ENCODE measurements around the gene RPS16.
A peak's percentile ranks its signal among the peaks of the same experiment; 100 is the strongest.

RPS16 gene

GRCh38 chr19:39435499-39436349 lies at the start of gene RPS16 (continued):
- no peak for TF ChIP-seq ZNF658 (tag by site-specific recombination; IDR thresholded peaks at IDR 0.05)
- no peak for TF ChIP-seq ZNF26 (tag by site-specific recombination; IDR thresholded peaks at IDR 0.05)
- no peak for TF ChIP-seq ZNF140 (tag by site-specific recombination; IDR thresholded peaks at IDR 0.05)
- peak; percentile 87 for TF ChIP-seq ZNF24 (tag by site-specific recombination; IDR thresholded peaks at IDR 0.05)
- TF ChIP-seq ZSCAN23 (tag by site-specific recombination; IDR thresholded peaks at IDR 0.05): no peak
- no peak for TF ChIP-seq ZNF211 (tag by site-specific recombination; IDR thresholded peaks at IDR 0.05; ENCODE audit: low read depth)
- TF ChIP-seq ZNF621 (tag by site-specific recombination; IDR thresholded peaks at IDR 0.05): no peak
- no peak for TF ChIP-seq ZNF701 (tag by site-specific recombination; IDR thresholded peaks at IDR 0.05)
- TF ChIP-seq SP3 (tag by site-specific recombination; IDR thresholded peaks at IDR 0.05): peak; percentile 100
- TF ChIP-seq ZNF777 (tag by site-specific recombination; IDR thresholded peaks at IDR 0.05; ENCODE audit: borderline replicate concordance): peak; percentile 80; the same call in 1 of the 2 replicates
- TF ChIP-seq, protein P1, sequence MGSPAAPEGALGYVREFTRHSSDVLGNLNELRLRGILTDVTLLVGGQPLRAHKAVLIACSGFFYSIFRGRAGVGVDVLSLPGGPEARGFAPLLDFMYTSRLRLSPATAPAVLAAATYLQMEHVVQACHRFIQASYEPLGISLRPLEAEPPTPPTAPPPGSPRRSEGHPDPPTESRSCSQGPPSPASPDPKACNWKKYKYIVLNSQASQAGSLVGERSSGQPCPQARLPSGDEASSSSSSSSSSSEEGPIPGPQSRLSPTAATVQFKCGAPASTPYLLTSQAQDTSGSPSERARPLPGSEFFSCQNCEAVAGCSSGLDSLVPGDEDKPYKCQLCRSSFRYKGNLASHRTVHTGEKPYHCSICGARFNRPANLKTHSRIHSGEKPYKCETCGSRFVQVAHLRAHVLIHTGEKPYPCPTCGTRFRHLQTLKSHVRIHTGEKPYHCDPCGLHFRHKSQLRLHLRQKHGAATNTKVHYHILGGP (tag by site-specific recombination; IDR thresholded peaks at IDR 0.05): peak; percentile 67
- peak; percentile 67; the same call in 1 of the 2 replicates for TF ChIP-seq YY1 (tag by site-specific recombination; IDR thresholded peaks at IDR 0.05)
- no peak for TF ChIP-seq HOXC10 (CRISPR knock-in tag; IDR thresholded peaks at IDR 0.05)
- TF ChIP-seq ZNF18 (tag by site-specific recombination; IDR thresholded peaks at IDR 0.05): peak; percentile 42; the same call in 1 of the 2 replicates
- no peak for TF ChIP-seq ZNF324 (tag by site-specific recombination; IDR thresholded peaks at IDR 0.05)
- no peak for TF ChIP-seq ZNF23 (tag by site-specific recombination; IDR thresholded peaks at IDR 0.05; ENCODE audit: borderline replicate concordance)
- TF ChIP-seq ZNF341 (tag by site-specific recombination; IDR thresholded peaks at IDR 0.05; ENCODE audit: low read depth): peak; percentile 81
- no peak for TF ChIP-seq ZNF548 (tag by site-specific recombination; IDR thresholded peaks at IDR 0.05)
- TF ChIP-seq, protein P2, sequence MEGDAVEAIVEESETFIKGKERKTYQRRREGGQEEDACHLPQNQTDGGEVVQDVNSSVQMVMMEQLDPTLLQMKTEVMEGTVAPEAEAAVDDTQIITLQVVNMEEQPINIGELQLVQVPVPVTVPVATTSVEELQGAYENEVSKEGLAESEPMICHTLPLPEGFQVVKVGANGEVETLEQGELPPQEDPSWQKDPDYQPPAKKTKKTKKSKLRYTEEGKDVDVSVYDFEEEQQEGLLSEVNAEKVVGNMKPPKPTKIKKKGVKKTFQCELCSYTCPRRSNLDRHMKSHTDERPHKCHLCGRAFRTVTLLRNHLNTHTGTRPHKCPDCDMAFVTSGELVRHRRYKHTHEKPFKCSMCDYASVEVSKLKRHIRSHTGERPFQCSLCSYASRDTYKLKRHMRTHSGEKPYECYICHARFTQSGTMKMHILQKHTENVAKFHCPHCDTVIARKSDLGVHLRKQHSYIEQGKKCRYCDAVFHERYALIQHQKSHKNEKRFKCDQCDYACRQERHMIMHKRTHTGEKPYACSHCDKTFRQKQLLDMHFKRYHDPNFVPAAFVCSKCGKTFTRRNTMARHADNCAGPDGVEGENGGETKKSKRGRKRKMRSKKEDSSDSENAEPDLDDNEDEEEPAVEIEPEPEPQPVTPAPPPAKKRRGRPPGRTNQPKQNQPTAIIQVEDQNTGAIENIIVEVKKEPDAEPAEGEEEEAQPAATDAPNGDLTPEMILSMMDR (tag by site-specific recombination; IDR thresholded peaks at IDR 0.05): peak; percentile 70; the same call in 1 of the 2 replicates
- TF ChIP-seq ZNF544 (tag by site-specific recombination; IDR thresholded peaks at IDR 0.05): no peak
- peak; percentile 77 for TF ChIP-seq ZNF76 (tag by site-specific recombination; IDR thresholded peaks at IDR 0.05; ENCODE audit: borderline replicate concordance, low read depth)
- TF ChIP-seq ZEB2 (tag by site-specific recombination; IDR thresholded peaks at IDR 0.05): peak; percentile 88
- no peak for TF ChIP-seq ZNF292 (tag by site-specific recombination; IDR thresholded peaks at IDR 0.05; ENCODE audit: borderline replicate concordance, low read depth)
- no peak for TF ChIP-seq ZNF560 (tag by site-specific recombination; IDR thresholded peaks at IDR 0.05; ENCODE audit: borderline replicate concordance)
- TF ChIP-seq ZSCAN18 (tag by site-specific recombination; IDR thresholded peaks at IDR 0.05): no peak; the same call in 1 of the 2 replicates
- no peak for TF ChIP-seq ZNF426 (tag by site-specific recombination; IDR thresholded peaks at IDR 0.05)
- TF ChIP-seq ZNF768 (tag by site-specific recombination; IDR thresholded peaks at IDR 0.05): no peak; the same call in 1 of the 2 replicates
- TF ChIP-seq ZNF48 (tag by site-specific recombination; IDR thresholded peaks at IDR 0.05): no peak
- no peak for TF ChIP-seq ZNF555 (tag by site-specific recombination; conservative IDR thresholded peaks at IDR 0.05)
- TF ChIP-seq ZNF19 (tag by site-specific recombination; IDR thresholded peaks at IDR 0.05; ENCODE audit: low read depth): no peak; the same call in 1 of the 2 replicates
- TF ChIP-seq ZNF112 (tag by site-specific recombination; IDR thresholded peaks at IDR 0.05): no peak
- TF ChIP-seq ZBTB1 (tag by site-specific recombination; IDR thresholded peaks at IDR 0.05): peak; percentile 87
- peak; percentile 80 for TF ChIP-seq ZBTB17 (tag by site-specific recombination; IDR thresholded peaks at IDR 0.05)
